Ascending aorta (tissue), 2 donors: ENCODE data around the gene PAK2. TPM values are rescaled to one million over a fixed set of nuclear protein-coding genes. Genes with fewer than 3 reads are reported as not detected.
"Not testable (repeated sequence)": the region's sequence is repeated elsewhere in the genome, so short reads cannot be mapped to it uniquely, and the experiment has no call there.

Source experiments
- DNase-seq, 2 donors: peaks; one replicate each; pipeline ENCODE4 v3.0.0-alpha.2; 2019; ENCODE audit warnings: low spot score in 2 of 2
- H3K27ac ChIP-seq, 2 donors: fragments of 200-600 bp; sonication (generic); one replicate each; pipeline ENCODE4 v1.5.1; 2016 to 2017; ENCODE audit warnings: mild to moderate bottlenecking in 1 of 2
- H3K27me3 ChIP-seq: fragments of 200-600 bp; sonication (generic); one replicate; pipeline ENCODE4 v1.5.1; 2017
- H3K36me3 ChIP-seq, 2 donors: fragments of 200-600 bp; sonication (generic); one replicate each; pipeline ENCODE4 v1.5.1; 2016
- H3K4me1 ChIP-seq, 2 donors: fragments of 200-600 bp; sonication (generic); one replicate each; pipeline ENCODE4 v1.5.1; 2016 to 2017; ENCODE audit warnings: mild to moderate bottlenecking in 1 of 2
- H3K4me3 ChIP-seq, 2 donors: fragments of 200-600 bp; sonication (generic); one replicate each; pipeline ENCODE4 v1.5.1; 2016 to 2017; ENCODE audit warnings: mild to moderate bottlenecking in 1 of 2
- H3K9me3 ChIP-seq, 2 donors: fragments of 200-600 bp; sonication (generic); one replicate each; pipeline ENCODE4 v1.5.1; 2016
- intact Hi-C: fragments of 100-400 bp; cut with DNase I; formaldehyde crosslinking; loops from one replicate; pipeline ENCODE4 v1.15.1; 2023
- total RNA-seq: library from RNA; depleted of rRNA; stranded (reverse); fragments of >200 nt; gene quantifications from one replicate; pipeline ENCODE4 v1.1.0, GENCODE V29; 2016
- TF ChIP-seq, protein P1 (sequence below), 3 experiments: fragments of 200-600 bp in 2 of 3; fragments of 450-650 bp in 1 of 3; sonication (generic) in 2 of 3; IDR thresholded peaks; one replicate each; pipeline ENCODE4 v1.5.1; 2016 to 2019; ENCODE audit warnings: antibody characterized with exemption in 3 of 3, mild to moderate bottlenecking in 1 of 3, moderate library complexity in 1 of 3

PAK2 gene
- total RNA-seq, 1 donor from 2014 or later, result 24.4 TPM

GRCh38 chr3:196707566-196707965, 32.1 kb upstream of the PAK2 start:
- no peaks in the 10 kb centered on the region for H3K9me3 ChIP-seq
- DNase-seq, result no peak
- H3K27me3 ChIP-seq, result no peaks in the 10 kb centered on the region
- intact Hi-C loops, result no loop called here
- no peak overlapping the region for H3K27ac ChIP-seq
- H3K4me1 ChIP-seq, result peaks cover 0 to 5% of the 10 kb centered on the region in 2 donors
- H3K4me3 ChIP-seq, result no peak overlapping the region
- H3K36me3 ChIP-seq, result no peaks in the 10 kb centered on the region
- TF ChIP-seq, protein P1, sequence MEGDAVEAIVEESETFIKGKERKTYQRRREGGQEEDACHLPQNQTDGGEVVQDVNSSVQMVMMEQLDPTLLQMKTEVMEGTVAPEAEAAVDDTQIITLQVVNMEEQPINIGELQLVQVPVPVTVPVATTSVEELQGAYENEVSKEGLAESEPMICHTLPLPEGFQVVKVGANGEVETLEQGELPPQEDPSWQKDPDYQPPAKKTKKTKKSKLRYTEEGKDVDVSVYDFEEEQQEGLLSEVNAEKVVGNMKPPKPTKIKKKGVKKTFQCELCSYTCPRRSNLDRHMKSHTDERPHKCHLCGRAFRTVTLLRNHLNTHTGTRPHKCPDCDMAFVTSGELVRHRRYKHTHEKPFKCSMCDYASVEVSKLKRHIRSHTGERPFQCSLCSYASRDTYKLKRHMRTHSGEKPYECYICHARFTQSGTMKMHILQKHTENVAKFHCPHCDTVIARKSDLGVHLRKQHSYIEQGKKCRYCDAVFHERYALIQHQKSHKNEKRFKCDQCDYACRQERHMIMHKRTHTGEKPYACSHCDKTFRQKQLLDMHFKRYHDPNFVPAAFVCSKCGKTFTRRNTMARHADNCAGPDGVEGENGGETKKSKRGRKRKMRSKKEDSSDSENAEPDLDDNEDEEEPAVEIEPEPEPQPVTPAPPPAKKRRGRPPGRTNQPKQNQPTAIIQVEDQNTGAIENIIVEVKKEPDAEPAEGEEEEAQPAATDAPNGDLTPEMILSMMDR (IDR thresholded peaks at IDR 0.05), result no peak

- no peak for DNase-seq
- TF ChIP-seq, protein P1 (IDR thresholded peaks at IDR 0.05), result no peak
- no peaks in the 10 kb centered on the region for H3K27me3 ChIP-seq
- H3K27ac ChIP-seq, result no peak overlapping the region
- no peaks in the 10 kb centered on the region for H3K9me3 ChIP-seq
- no peaks in the 10 kb centered on the region for H3K36me3 ChIP-seq
- no peak overlapping the region for H3K4me3 ChIP-seq
- intact Hi-C loops, result no loop called here
- peaks cover 0 to 8% of the 10 kb centered on the region in 2 donors for H3K4me1 ChIP-seq
These were observed 31.2 kb upstream of the PAK2 start for GRCh38 chr3:196708467-196708866.

GRCh38 chr3:196711838-196712513, 27.7 kb upstream of the PAK2 start, which contains the start of the genes CEP19 and PIGX:
CEP19 (minus strand) TSS chr3:196712250; CDS start chr3:196708657, 3,593 bp downstream.
PIGX (plus strand) TSS chr3:196712377.
- TF ChIP-seq, protein P1 (IDR thresholded peaks at IDR 0.05), result no peak
- peak; percentile 27 to 90 for DNase-seq
- no peaks in the 10 kb centered on the region for H3K9me3 ChIP-seq
- peak within 1 kb of the TSS; percentile 86 to 91 for H3K27ac ChIP-seq
- H3K4me3 ChIP-seq, result peak within 1 kb of the TSS; percentile 85 to 87
- intact Hi-C loops, result loop anchor here (1.0 to 5.0 kb wide), 4 partner anchors 27 to 230 kb away; partner anchors contain the start of genes NCBP2, PAK2, RNF168 and SENP5
- no peaks in the 10 kb centered on the region for H3K27me3 ChIP-seq
- no peaks in the 10 kb centered on the region for H3K36me3 ChIP-seq
- H3K4me1 ChIP-seq, result peaks cover 0 to 8% of the 10 kb centered on the region in 2 donors

GRCh38 chr3:196712514-196713413, 26.9 kb upstream of the PAK2 start:
- DNase-seq, result peak in 1 of 2 donors; percentile 79
- peak overlapping the region; percentile 85 to 87 for H3K4me3 ChIP-seq
- H3K9me3 ChIP-seq, result no peaks in the 10 kb centered on the region
- no peaks in the 10 kb centered on the region for H3K27me3 ChIP-seq
- peaks cover 0 to 8% of the 10 kb centered on the region in 2 donors for H3K4me1 ChIP-seq
- peak overlapping the region; percentile 86 to 91 for H3K27ac ChIP-seq
- TF ChIP-seq, protein P1 (IDR thresholded peaks at IDR 0.05), result peak in 1 of 3 experiments; percentile 41
- intact Hi-C loops, result loop anchor here (1.0 to 5.0 kb wide), 4 partner anchors 27 to 230 kb away; partner anchors contain the start of genes NCBP2, PAK2, RNF168 and SENP5
- no peaks in the 10 kb centered on the region for H3K36me3 ChIP-seq

- not testable (repeated sequence) for H3K9me3 ChIP-seq
These were observed 22.5 kb upstream of the PAK2 start for GRCh38 chr3:196717162-196717561.

More at GRCh38 chr3:196717162-196717561, 22.5 kb upstream of the PAK2 start:
- H3K4me1 ChIP-seq, H3K4me3 ChIP-seq, DNase-seq, intact Hi-C loops, H3K27ac ChIP-seq, H3K36me3 ChIP-seq, H3K27me3 ChIP-seq: not testable (repeated sequence)
